ENCODE measurements around the gene GFI1. TPM values are rescaled to one million over a fixed set of nuclear protein-coding genes. Genes with fewer than 3 reads are reported as not detected.
A peak's percentile ranks its signal among the peaks of the same experiment; 100 is the strongest.

GFI1 gene
- total and polyA plus RNA-seq, 2 experiments from 2014 or later = 0.21 TPM; not detected in 1

DNA sequence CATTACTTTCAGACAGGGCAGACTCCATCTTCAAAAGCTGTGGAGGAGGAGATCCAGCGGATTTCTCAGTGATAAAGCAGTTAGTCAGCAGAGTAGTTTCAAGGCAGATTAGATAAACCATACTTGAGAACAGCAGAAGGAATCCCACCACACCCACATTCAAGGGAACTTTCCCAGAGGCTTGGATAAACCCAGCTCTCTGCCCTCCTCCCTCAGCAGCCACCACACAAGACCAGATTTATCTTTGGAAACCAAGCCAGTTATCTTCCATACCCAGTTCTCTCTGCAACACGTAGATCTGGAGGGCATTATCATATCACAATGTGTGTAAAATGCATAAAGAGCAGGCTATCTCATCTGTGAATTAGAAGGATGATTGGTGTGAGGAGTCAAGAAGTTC is 40.2 kb downstream of the GFI1 start:
- peaks cover 3% of the 10 kb centered on the region; the same call in 1 of the 2 replicates for H3K4me1 ChIP-seq (ENCODE audit: insufficient read depth)
- Mint-ChIP-seq H3K4me3 (no peak overlapping the region), H3K4me1 (peaks cover 20% of the 10 kb centered on the region), H3K9me3 (no peaks in the 10 kb centered on the region), H3K27me3 (ENCODE audit: insufficient read depth, low read depth, poor library complexity) (no peaks in the 10 kb centered on the region), H3K36me3 (ENCODE audit: low read depth) (no peaks in the 10 kb centered on the region), H3K27ac (no peak overlapping the region)
- no peak overlapping the region for H3K27ac ChIP-seq (ENCODE audit: low read depth)
- TF ChIP-seq EZH2phosphoT487 (IDR thresholded peaks at IDR 0.05; ENCODE audit: unreplicated experiment) = no peak
- TF ChIP-seq CREB1 (CRISPR knock-in tag; IDR thresholded peaks at IDR 0.05; ENCODE audit: low read depth) = no peak
- TF ChIP-seq STAT1 (IDR thresholded peaks at IDR 0.05; ENCODE audit: unreplicated experiment) = no peak
- TF ChIP-seq, protein P1, sequence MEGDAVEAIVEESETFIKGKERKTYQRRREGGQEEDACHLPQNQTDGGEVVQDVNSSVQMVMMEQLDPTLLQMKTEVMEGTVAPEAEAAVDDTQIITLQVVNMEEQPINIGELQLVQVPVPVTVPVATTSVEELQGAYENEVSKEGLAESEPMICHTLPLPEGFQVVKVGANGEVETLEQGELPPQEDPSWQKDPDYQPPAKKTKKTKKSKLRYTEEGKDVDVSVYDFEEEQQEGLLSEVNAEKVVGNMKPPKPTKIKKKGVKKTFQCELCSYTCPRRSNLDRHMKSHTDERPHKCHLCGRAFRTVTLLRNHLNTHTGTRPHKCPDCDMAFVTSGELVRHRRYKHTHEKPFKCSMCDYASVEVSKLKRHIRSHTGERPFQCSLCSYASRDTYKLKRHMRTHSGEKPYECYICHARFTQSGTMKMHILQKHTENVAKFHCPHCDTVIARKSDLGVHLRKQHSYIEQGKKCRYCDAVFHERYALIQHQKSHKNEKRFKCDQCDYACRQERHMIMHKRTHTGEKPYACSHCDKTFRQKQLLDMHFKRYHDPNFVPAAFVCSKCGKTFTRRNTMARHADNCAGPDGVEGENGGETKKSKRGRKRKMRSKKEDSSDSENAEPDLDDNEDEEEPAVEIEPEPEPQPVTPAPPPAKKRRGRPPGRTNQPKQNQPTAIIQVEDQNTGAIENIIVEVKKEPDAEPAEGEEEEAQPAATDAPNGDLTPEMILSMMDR (conservative IDR thresholded peaks at IDR 0.05; ENCODE audit: low read depth in 2 of 2) = no peak
- TF ChIP-seq ZNF114 (CRISPR knock-in tag; IDR thresholded peaks at IDR 0.05) = no peak
- TF ChIP-seq ZNF462 (CRISPR knock-in tag; IDR thresholded peaks at IDR 0.05) = no peak
- TF ChIP-seq POLR2AphosphoS5 (IDR thresholded peaks at IDR 0.05; ENCODE audit: low read depth) = no peak
- TF ChIP-seq, protein P2, sequence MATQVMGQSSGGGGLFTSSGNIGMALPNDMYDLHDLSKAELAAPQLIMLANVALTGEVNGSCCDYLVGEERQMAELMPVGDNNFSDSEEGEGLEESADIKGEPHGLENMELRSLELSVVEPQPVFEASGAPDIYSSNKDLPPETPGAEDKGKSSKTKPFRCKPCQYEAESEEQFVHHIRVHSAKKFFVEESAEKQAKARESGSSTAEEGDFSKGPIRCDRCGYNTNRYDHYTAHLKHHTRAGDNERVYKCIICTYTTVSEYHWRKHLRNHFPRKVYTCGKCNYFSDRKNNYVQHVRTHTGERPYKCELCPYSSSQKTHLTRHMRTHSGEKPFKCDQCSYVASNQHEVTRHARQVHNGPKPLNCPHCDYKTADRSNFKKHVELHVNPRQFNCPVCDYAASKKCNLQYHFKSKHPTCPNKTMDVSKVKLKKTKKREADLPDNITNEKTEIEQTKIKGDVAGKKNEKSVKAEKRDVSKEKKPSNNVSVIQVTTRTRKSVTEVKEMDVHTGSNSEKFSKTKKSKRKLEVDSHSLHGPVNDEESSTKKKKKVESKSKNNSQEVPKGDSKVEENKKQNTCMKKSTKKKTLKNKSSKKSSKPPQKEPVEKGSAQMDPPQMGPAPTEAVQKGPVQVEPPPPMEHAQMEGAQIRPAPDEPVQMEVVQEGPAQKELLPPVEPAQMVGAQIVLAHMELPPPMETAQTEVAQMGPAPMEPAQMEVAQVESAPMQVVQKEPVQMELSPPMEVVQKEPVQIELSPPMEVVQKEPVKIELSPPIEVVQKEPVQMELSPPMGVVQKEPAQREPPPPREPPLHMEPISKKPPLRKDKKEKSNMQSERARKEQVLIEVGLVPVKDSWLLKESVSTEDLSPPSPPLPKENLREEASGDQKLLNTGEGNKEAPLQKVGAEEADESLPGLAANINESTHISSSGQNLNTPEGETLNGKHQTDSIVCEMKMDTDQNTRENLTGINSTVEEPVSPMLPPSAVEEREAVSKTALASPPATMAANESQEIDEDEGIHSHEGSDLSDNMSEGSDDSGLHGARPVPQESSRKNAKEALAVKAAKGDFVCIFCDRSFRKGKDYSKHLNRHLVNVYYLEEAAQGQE (IDR thresholded peaks at IDR 0.05; ENCODE audit: unreplicated experiment) = no peak
- TF ChIP-seq, protein P3, sequence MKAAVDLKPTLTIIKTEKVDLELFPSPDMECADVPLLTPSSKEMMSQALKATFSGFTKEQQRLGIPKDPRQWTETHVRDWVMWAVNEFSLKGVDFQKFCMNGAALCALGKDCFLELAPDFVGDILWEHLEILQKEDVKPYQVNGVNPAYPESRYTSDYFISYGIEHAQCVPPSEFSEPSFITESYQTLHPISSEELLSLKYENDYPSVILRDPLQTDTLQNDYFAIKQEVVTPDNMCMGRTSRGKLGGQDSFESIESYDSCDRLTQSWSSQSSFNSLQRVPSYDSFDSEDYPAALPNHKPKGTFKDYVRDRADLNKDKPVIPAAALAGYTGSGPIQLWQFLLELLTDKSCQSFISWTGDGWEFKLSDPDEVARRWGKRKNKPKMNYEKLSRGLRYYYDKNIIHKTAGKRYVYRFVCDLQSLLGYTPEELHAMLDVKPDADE (IDR thresholded peaks at IDR 0.05) = no peak
- no peak for TF ChIP-seq ZNF331 (CRISPR knock-in tag; IDR thresholded peaks at IDR 0.05; ENCODE audit: low read depth)
- no peak for TF ChIP-seq EZH2 (IDR thresholded peaks at IDR 0.05; ENCODE audit: low read depth, unreplicated experiment)
- no peak for TF ChIP-seq JUNB (IDR thresholded peaks at IDR 0.05; ENCODE audit: unreplicated experiment)
- no peak for TF ChIP-seq NANOG (IDR thresholded peaks at IDR 0.05; ENCODE audit: borderline replicate concordance)
- H3K9me2 ChIP-seq (ENCODE audit: insufficient read depth) = no peaks in the 10 kb centered on the region
- no peak overlapping the region for H3K4me3 ChIP-seq
- ATAC-seq (no peak), DNase-seq (ENCODE audit: low spot score) (no peak)
- no peaks in the 10 kb centered on the region for H3K79me2 ChIP-seq (replicated peaks; ENCODE audit: insufficient read depth)
- no peaks in the 10 kb centered on the region for H3F3A ChIP-seq (replicated peaks; ENCODE audit: low read depth)
- no peak overlapping the region for H3K4me2 ChIP-seq
- no peaks in the 10 kb centered on the region; the same call in 1 of the 2 replicates for H3K36me3 ChIP-seq (ENCODE audit: insufficient read depth)
- no peaks in the 10 kb centered on the region for H4K20me1 ChIP-seq (replicated peaks; ENCODE audit: insufficient read depth)
- no peaks in the 10 kb centered on the region for H3K27me3 ChIP-seq (ENCODE audit: insufficient read depth)
- H2AFZ ChIP-seq = peak overlapping the region; percentile 72; the same call in 1 of the 2 replicates
